K562 (cell line): ENCODE data around the gene LRRC8A. TPM values are rescaled to one million over a fixed set of nuclear protein-coding genes. Genes with fewer than 3 reads are reported as not detected.

ENCODE experiments used
- ATAC-seq: fragments of 200-7000 bp; cut with Tn5 transposase; 3 replicates; pipeline ENCODE4 v1.9.1; 2020; ENCODE audit warnings: moderate library complexity
- BruUV-seq: library from RNA; stranded (reverse); fragments of 400-500 nt; replicated peaks from 2 replicates; lab custom pipeline; 2021; lab: Mats Ljungman, UMichigan
- CTCF ChIA-PET: fragments of 300-600 bp; formaldehyde crosslinking; extraction: SDS; loops from one replicate; lab custom pipeline; 2021; ENCODE audit warnings: low intra/inter-chr PET ratio; lab: Yijun Ruan, JAX
- POLR2A ChIA-PET: fragments of 300-600, 350-650 bp; sonication (Branson Sonifier 250); formaldehyde crosslinking; extraction: SDS; loops from one replicate; lab custom pipeline; 2021; ENCODE audit warnings: antibody characterized with exemption, inconsistent platforms; lab: Yijun Ruan, JAX
- DNase-seq, 4 experiments: peaks; one replicate each; pipeline versions ENCODE4 v3.0.0 to v3.0.0-alpha.2; 2011 to 2018; ENCODE audit warnings: low spot score in 3 of 4, mixed read lengths in 3 of 4; ENCODE audit errors: extremely low read depth in 1 of 4
- FAIRE-seq: peaks from 2 replicates; lab custom pipeline; 2011; peaks lifted over from hg19 to GRCh38; lab: Jason Lieb, UNC
- H2AFZ ChIP-seq: 2 replicates; pipeline ENCODE4 v1.6.0; 2011; ENCODE audit warnings: low read depth, low read length, control low read depth, inconsistent platforms
- H3K27ac ChIP-seq: fragments of 200-600 bp; 3 replicates; pipeline ENCODE4 v1.8.0; 2011; ENCODE audit warnings: low read depth, mild to moderate bottlenecking, control low read depth, inconsistent platforms, low read length, moderate library complexity, mixed read lengths; ENCODE audit errors: extremely low read depth
- H3K27me3 ChIP-seq, 2 experiments: fragments of 300-600 bp in 1 of 2; 2 replicates in 1 of 2; 3 replicates in 1 of 2; pipeline versions ENCODE4 v1.6.0 to v1.8.0; 2011; ENCODE audit warnings: inconsistent platforms in 2 of 2, low read length in 2 of 2, mild to moderate bottlenecking in 1 of 2, mixed read lengths in 1 of 2, moderate library complexity in 1 of 2; ENCODE audit not compliant: control insufficient read depth in 2 of 2, insufficient read depth in 2 of 2
- H3K36me3 ChIP-seq: fragments of 300-600 bp; 3 replicates; pipeline ENCODE4 v1.8.0; 2011; ENCODE audit warnings: mild to moderate bottlenecking, low read length, inconsistent platforms; ENCODE audit not compliant: control insufficient read depth, insufficient read depth
- H3K4me1 ChIP-seq, 2 experiments: fragments of 200-600 bp in 1 of 2; replicated peaks in 1 of 2; 2 replicates in 1 of 2; 3 replicates in 1 of 2; pipeline versions ENCODE4 v1.5.1 to v1.8.0; 2011; ENCODE audit warnings: inconsistent platforms in 2 of 2, low read length in 2 of 2, mild to moderate bottlenecking in 1 of 2, mixed read lengths in 1 of 2, moderate library complexity in 1 of 2; ENCODE audit not compliant: control insufficient read depth in 2 of 2, insufficient read depth in 2 of 2
- H3K4me2 ChIP-seq: 2 replicates; pipeline ENCODE4 v1.6.1; 2011; ENCODE audit warnings: low read length, control low read depth, inconsistent platforms, mixed read lengths; ENCODE audit not compliant: insufficient read depth
- H3K4me3 ChIP-seq: fragments of 200-600 bp; sonication (generic), shearing (Covaris generic); 2 replicates; pipeline ENCODE4 v1.5.1; 2016; ENCODE audit warnings: control low read depth, inconsistent platforms
- H3K79me2 ChIP-seq: fragments of 200-600 bp; 3 replicates; pipeline ENCODE4 v1.8.0; 2011; ENCODE audit warnings: low read length, inconsistent platforms; ENCODE audit not compliant: control insufficient read depth, insufficient read depth
- H3K9ac ChIP-seq, 2 experiments: 2 replicates each; pipeline versions ENCODE4 v1.6.0 to v1.6.1; 2011; ENCODE audit warnings: low read depth in 2 of 2, low read length in 2 of 2, control low read depth in 1 of 2, inconsistent platforms in 1 of 2, mild to moderate bottlenecking in 1 of 2, mixed read lengths in 1 of 2; ENCODE audit not compliant: insufficient read depth in 1 of 2
- H3K9me1 ChIP-seq: one replicate; pipeline ENCODE4 v1.6.0; 2011; ENCODE audit warnings: inconsistent platforms, mild to moderate bottlenecking, low read length, moderate library complexity; ENCODE audit not compliant: control insufficient read depth, insufficient read depth
- H3K9me3 ChIP-seq: replicated peaks from 2 replicates; pipeline ENCODE4 v1.5.1; 2011; ENCODE audit warnings: low read depth, low read length, inconsistent platforms; ENCODE audit not compliant: control insufficient read depth, insufficient read depth
- H4K20me1 ChIP-seq: replicated peaks from 2 replicates; pipeline ENCODE4 v1.6.1; 2011; ENCODE audit warnings: low read length, inconsistent platforms, mixed read lengths; ENCODE audit not compliant: control insufficient read depth, insufficient read depth
- EGR1 ChIP-seq: fragments of 450-650 bp; conservative IDR thresholded peaks from 2 replicates; pipeline ENCODE4 v1.6.1; 2017; ENCODE audit warnings: mild to moderate bottlenecking
- XRCC5 ChIP-seq: fragments of 200-400 bp; formaldehyde crosslinking; IDR thresholded peaks from 2 replicates; pipeline ENCODE4 v1.6.1; 2017; ENCODE audit warnings: low read depth, mild to moderate bottlenecking, low read length
- WGBS: fragments of 100-300 bp; shearing (Covaris generic); methylation state at CpG from one replicate; pipeline ENCODE4 v1.1.6; 2016; ENCODE audit warnings: low coverage, mixed read lengths; ENCODE audit not compliant: insufficient coverage; ENCODE audit errors: missing lambda C conversion rate; 5-methylcytosine and 5-hydroxymethylcytosine counted together
- in situ Hi-C: fragments of 300-500 bp; cut with MboI; formaldehyde crosslinking; loops from 4 replicates; pipeline ENCODE4 v1.15.0; 2018; ENCODE audit warnings: inconsistent platforms, mixed read lengths
- intact Hi-C: fragments of 100-400 bp; cut with micrococcal nuclease; formaldehyde crosslinking; loops from 2 replicates; pipeline ENCODE4 v1.14.2; 2022
- polyA plus RNA-seq, 8 experiments: library from polyadenylated mRNA; depleted of rRNA in 4 of 8; stranded (reverse) in 5 of 8; unstranded in 3 of 8; fragments of >200 nt; fragmentation: Nextera tagmentation in 2 of 8; fragmentation: Illumina TruSeq in 1 of 8; extraction: Ambion mirVana in 2 of 8; extraction: Trizol in 1 of 8; gene quantifications; 2 replicates each; pipeline versions ENCODE4 v1.2.1 to v1.2.3, GENCODE V29; 2011 to 2014; ENCODE audit warnings: inconsistent platforms in 1 of 8, missing spikeins in 1 of 8
- total RNA-seq, 7 experiments: library from RNA; depleted of rRNA in 6 of 7; stranded (reverse); fragments of >200 nt in 6 of 7; fragmentation: Illumina TruSeq in 2 of 7; extraction: Trizol in 2 of 7; gene quantifications; 2 replicates each; pipeline versions ENCODE4 v1.2.1 to v1.2.3, GENCODE V29; 2011 to 2021; ENCODE audit warnings: low replicate concordance in 1 of 7
- TF ChIP-seq, protein P1 (sequence below): IDR thresholded peaks from 2 replicates; pipeline ENCODE4 v1.6.1; 2011; ENCODE audit warnings: borderline replicate concordance, low read depth, mild to moderate bottlenecking, moderate library complexity, low read length; ENCODE audit not compliant: insufficient read depth, poor library complexity, severe bottlenecking

LRRC8A gene
- total and polyA plus RNA-seq, 9 of the 15 experiments (the other 6 are each of a cell fraction or from before 2014, with no cell fraction given) = 2.9 to 24.7 (median 8.9) TPM

DNA sequence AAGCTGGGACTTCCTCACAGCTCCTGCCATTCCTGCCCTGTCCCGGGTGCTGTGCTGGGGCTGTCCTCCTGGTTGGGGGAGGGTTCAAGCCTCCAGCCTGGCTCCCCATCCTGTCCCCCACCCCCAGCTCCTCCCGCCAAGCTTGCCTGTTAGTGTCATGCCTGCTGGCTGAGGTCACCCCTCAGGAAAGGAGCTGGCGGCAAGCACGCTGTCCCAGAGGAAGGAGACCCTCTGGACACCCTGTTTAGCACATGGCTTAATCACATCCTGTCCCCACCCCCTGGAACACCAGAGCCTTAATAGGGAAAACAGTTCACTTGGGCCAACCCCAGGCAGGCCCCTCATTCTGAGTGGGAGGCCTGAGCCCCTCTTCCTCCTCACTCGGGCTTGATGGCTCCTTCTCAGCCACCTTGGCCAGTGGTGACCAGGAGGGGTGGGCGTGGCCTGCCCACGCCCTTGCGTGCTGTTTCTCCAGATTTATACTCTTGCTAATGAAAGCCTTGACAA lies 29.6 kb downstream of the LRRC8A start (continued):
- TF ChIP-seq, protein P1, sequence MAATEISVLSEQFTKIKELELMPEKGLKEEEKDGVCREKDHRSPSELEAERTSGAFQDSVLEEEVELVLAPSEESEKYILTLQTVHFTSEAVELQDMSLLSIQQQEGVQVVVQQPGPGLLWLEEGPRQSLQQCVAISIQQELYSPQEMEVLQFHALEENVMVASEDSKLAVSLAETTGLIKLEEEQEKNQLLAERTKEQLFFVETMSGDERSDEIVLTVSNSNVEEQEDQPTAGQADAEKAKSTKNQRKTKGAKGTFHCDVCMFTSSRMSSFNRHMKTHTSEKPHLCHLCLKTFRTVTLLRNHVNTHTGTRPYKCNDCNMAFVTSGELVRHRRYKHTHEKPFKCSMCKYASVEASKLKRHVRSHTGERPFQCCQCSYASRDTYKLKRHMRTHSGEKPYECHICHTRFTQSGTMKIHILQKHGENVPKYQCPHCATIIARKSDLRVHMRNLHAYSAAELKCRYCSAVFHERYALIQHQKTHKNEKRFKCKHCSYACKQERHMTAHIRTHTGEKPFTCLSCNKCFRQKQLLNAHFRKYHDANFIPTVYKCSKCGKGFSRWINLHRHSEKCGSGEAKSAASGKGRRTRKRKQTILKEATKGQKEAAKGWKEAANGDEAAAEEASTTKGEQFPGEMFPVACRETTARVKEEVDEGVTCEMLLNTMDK = no peak

DNA sequence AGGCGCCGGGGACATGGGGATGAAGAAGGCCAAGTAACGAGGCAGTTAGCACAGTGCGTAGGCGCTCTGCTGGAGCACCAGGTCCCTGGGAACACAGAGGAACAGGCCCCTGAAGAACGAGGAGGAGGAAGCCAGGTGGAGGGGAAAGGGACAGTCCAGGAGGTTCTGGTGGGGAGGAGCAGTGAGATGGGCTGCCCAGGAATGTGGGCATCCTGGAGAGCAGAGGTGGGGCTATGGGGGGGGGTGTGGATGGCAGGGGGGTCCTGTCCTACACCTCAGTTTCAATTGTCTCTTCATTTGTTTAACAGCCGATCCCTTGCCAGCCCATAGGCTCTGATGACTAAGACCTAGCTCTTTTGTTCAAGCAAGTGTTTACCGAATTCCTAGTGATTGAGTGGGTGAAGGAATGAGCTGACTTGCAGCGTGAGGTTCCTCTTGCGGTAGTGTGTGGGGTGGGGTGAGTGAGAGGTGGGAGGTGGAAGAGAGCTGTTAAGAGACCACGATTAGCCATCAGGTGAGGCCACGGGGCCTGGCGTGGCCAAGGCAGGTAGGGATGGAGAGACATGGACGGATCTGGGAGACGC lies 30.4 kb downstream of the LRRC8A start:
- H3K27ac ChIP-seq = no peak overlapping the region
- H3K9me3 ChIP-seq = no peaks in the 10 kb centered on the region
- no peak overlapping the region for H3K4me3 ChIP-seq
- in situ Hi-C loops = no loop called here
- 78% methylated on average over 15 of the region's 15 CpGs for WGBS
- H2AFZ ChIP-seq = no peak overlapping the region
- no TSS peak for BruUV-seq
- H3K4me2 ChIP-seq = no peak overlapping the region
- peak; percentile 41; the same call in 1 of the 2 replicates for TF ChIP-seq EGR1
- no peak for TF ChIP-seq XRCC5
- peaks cover 57% of the 10 kb centered on the region; the same call in 2 of the 3 replicates for H3K36me3 ChIP-seq
- intact Hi-C loops = no loop called here
- no peak for ATAC-seq
- no peaks in the 10 kb centered on the region for H3K9me1 ChIP-seq
- H3K27me3 ChIP-seq = no peaks in the 10 kb centered on the region; a peak in 1 of 5 replicates
- H3K79me2 ChIP-seq = 0 out of 3 replicates have a peak, but pooled peaks cover 11% of the 10 kb centered on the region
- H3K9ac ChIP-seq = peak overlapping the region in 1 of 2 experiments; percentile 4; a peak in 2 of 4 replicates
- FAIRE-seq = no peak
- POLR2A ChIA-PET = interaction anchor here (1.1 kb wide), 1 partner anchor 17 kb away, joined by 3 read pairs; no protein-coding TSS in a partner anchor
- peaks cover 17 to 48% of the 10 kb centered on the region in 2 experiments for H3K4me1 ChIP-seq
- no peaks in the 10 kb centered on the region; the same call in 1 of the 2 replicates for H4K20me1 ChIP-seq
- CTCF ChIA-PET = no interaction called here
- DNase-seq = no peak
